Caki2 (cell line): ENCODE measurements around the gene SCAMP2. TPM values are rescaled to one million over a fixed set of nuclear protein-coding genes. Genes with fewer than 3 reads are reported as not detected.

ENCODE experiments used
- total RNA-seq: library from RNA; depleted of rRNA; stranded (reverse); fragments of >200 nt; shearing (Covaris generic); gene quantifications from 2 replicates; pipeline ENCODE4 v1.2.3, GENCODE V29; 2014; ENCODE audit warnings: low replicate concordance; rRNA removed

SCAMP2 gene
- total RNA-seq, 1 experiment from 2014 or later = 36.1 TPM

Other genes starting within 250 kb of the SCAMP2 start
- gene EDC3, start 177.3 kb downstream of the SCAMP2 start, total RNA-seq = 26.0 and 31.8 TPM in 2 replicates
- 3.6 TPM in 1 of 2 replicates, not detected in the other for gene CYP1A1, start 147.8 kb downstream of the SCAMP2 start, total RNA-seq
- not detected in 2 replicates for gene CYP1A2, start 124.5 kb downstream of the SCAMP2 start, total RNA-seq
- gene CSK, start 91.3 kb downstream of the SCAMP2 start, total RNA-seq = 16.0 and 21.3 TPM in 2 replicates
- gene LMAN1L, start 60.5 kb downstream of the SCAMP2 start, total RNA-seq = not detected in 2 replicates
- not detected in 2 replicates for gene CPLX3, start 46.7 kb downstream of the SCAMP2 start, total RNA-seq
- gene ULK3, start 30.2 kb downstream of the SCAMP2 start, total RNA-seq = 16.0 and 30.4 TPM in 2 replicates
- gene MPI, start 16.7 kb upstream of the SCAMP2 start, total RNA-seq = 117 and 132 TPM in 2 replicates
- 19.2 and 21.2 TPM in 2 replicates for gene FAM219B, start 33.5 kb upstream of the SCAMP2 start, total RNA-seq
- gene COX5A, start 64.7 kb upstream of the SCAMP2 start, total RNA-seq = 168 and 179 TPM in 2 replicates
- 1.4 and 1.5 TPM in 2 replicates for gene RPP25, start 83.4 kb upstream of the SCAMP2 start, total RNA-seq
- gene SCAMP5, start 122.2 kb upstream of the SCAMP2 start, total RNA-seq = 0.88 and 1.0 TPM in 2 replicates
- 22.8 and 38.3 TPM in 2 replicates for gene PPCDC, start 150.2 kb upstream of the SCAMP2 start, total RNA-seq